ENCODE results near the gene TRIM39.
"Not testable (repeated sequence)": the region's sequence is repeated elsewhere in the genome, so short reads cannot be mapped to it uniquely, and the experiment has no call there.

Gene TRIM39

GRCh38 chr6:30326526-30327231 lies at the start of gene TRIM39:
TRIM39 (plus strand) TSS chr6:30326927; CDS start chr6:30329318, 2,391 bp downstream.
- DNase-seq: peak; percentile 91

GRCh38 chr6:30280988-30281387 lies 45.7 kb upstream of the TRIM39 start:
- DNase-seq: not testable (repeated sequence)

- DNase-seq: no peak
Observed at GRCh38 chr6:30282522-30282921, 44.2 kb upstream of the TRIM39 start.

- no peak for DNase-seq
Observed at GRCh38 chr6:30283761-30284160, 43.0 kb upstream of the TRIM39 start.

GRCh38 chr6:30287139-30287538 lies 39.6 kb upstream of the TRIM39 start:
- no peak for DNase-seq

GRCh38 chr6:30295837-30296236 lies 30.9 kb upstream of the TRIM39 start:
- no peak for DNase-seq

GRCh38 chr6:30304002-30304401 lies 22.7 kb upstream of the TRIM39 start:
- no peak for DNase-seq

- DNase-seq: no peak
Observed at GRCh38 chr6:30311101-30311500, 15.6 kb upstream of the TRIM39 start.

- no peak for DNase-seq
Observed at GRCh38 chr6:30311671-30312070, 15.1 kb upstream of the TRIM39 start.

GRCh38 chr6:30312266-30312665 lies 14.5 kb upstream of the TRIM39 start:
- DNase-seq: no peak

GRCh38 chr6:30312676-30313321 lies 13.9 kb upstream of the TRIM39 start:
- DNase-seq: no peak

- no peak for DNase-seq
Observed at GRCh38 chr6:30315156-30315555, 11.6 kb upstream of the TRIM39 start.

GRCh38 chr6:30317913-30318589 lies 8.7 kb upstream of the TRIM39 start:
- DNase-seq: no peak

- no peak for DNase-seq
Observed at GRCh38 chr6:30319146-30319835, 7.4 kb upstream of the TRIM39 start.

GRCh38 chr6:30321692-30322388 lies 4.9 kb upstream of the TRIM39 start:
- no peak for DNase-seq

GRCh38 chr6:30322527-30323501 lies 3.9 kb upstream of the TRIM39 start:
- DNase-seq: no peak

- no peak for DNase-seq
Observed at GRCh38 chr6:30323806-30324205, 2.9 kb upstream of the TRIM39 start.

GRCh38 chr6:30325150-30325872 lies 1.4 kb upstream of the TRIM39 start:
- DNase-seq: no peak

- DNase-seq: peak; percentile 67
Observed at GRCh38 chr6:30325873-30326525, 728 bp upstream of the TRIM39 start.

- no peak for DNase-seq
Observed at GRCh38 chr6:30327232-30327746, 562 bp downstream of the TRIM39 start.
